ENCODE results near the gene COG6.

DNA sequence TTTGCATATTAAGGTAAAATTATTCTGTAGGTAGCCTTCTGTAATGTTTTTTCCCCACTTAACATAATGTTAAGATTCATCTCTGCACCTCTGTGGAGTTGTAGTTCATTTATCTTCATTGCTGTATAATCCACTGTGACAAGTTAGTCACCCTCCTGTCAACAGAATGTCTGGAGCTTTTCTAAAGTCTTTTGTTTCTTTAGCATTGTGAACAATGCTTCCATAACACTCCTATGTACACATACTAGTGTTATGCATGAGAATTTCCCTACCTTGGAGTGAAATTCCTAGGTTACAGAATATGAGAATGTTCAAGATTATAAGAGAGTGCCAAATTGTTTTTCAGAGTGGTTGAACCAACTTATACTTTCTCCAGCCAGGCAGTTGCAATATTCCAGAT is 113.5 kb downstream of the COG6 start:
- TF ChIP-seq, protein P1, sequence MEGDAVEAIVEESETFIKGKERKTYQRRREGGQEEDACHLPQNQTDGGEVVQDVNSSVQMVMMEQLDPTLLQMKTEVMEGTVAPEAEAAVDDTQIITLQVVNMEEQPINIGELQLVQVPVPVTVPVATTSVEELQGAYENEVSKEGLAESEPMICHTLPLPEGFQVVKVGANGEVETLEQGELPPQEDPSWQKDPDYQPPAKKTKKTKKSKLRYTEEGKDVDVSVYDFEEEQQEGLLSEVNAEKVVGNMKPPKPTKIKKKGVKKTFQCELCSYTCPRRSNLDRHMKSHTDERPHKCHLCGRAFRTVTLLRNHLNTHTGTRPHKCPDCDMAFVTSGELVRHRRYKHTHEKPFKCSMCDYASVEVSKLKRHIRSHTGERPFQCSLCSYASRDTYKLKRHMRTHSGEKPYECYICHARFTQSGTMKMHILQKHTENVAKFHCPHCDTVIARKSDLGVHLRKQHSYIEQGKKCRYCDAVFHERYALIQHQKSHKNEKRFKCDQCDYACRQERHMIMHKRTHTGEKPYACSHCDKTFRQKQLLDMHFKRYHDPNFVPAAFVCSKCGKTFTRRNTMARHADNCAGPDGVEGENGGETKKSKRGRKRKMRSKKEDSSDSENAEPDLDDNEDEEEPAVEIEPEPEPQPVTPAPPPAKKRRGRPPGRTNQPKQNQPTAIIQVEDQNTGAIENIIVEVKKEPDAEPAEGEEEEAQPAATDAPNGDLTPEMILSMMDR (IDR thresholded peaks at IDR 0.05) = no peak
- no peak for TF ChIP-seq POLR2AphosphoS5 (IDR thresholded peaks at IDR 0.05)

All from suprapubic skin (tissue), 3 donors.